Measurements from ENCODE around the gene ADAMTS19. TPM values are rescaled to one million over a fixed set of nuclear protein-coding genes. Genes with fewer than 3 reads are reported as not detected.

Gene ADAMTS19
- total RNA-seq, 1 experiment from 2014 or later: 20.3 TPM

GRCh38 chr5:129601576-129601975 is 141.5 kb downstream of the ADAMTS19 start:
- Mint-ChIP-seq H3K27me3 (ENCODE audit: low read depth) (no peaks in the 10 kb centered on the region), H3K4me1 (no peaks in the 10 kb centered on the region), H3K36me3 (ENCODE audit: insufficient read depth in 1 of 3, low read depth in 3 of 3) (peaks cover 0 to 2% (median 0%) of the 10 kb centered on the region in 3 experiments; a peak in 2 of 7 replicates), H3K4me3 (no peak overlapping the region), H3K9me3 (no peaks in the 10 kb centered on the region), H3K27ac (no peak overlapping the region)
- no peaks in the 10 kb centered on the region for H3K23me2 ChIP-seq (ENCODE audit: insufficient read length, low read depth, low read length, poor library complexity, severe bottlenecking)
- no peak overlapping the region for H3K14ac ChIP-seq (ENCODE audit: insufficient read depth, low read length)
- H3K4ac ChIP-seq (ENCODE audit: low read depth, low read length): no peak overlapping the region
- no CpG with 5 or more reads among the region's 2 CpGs for WGBS (ENCODE audit: extremely low coverage, insufficient read length, low lambda C conversion rate)
- H3K79me2 ChIP-seq (ENCODE audit: insufficient read depth, low read length): no peaks in the 10 kb centered on the region; the same call in 1 of the 2 replicates
- H4K20me1 ChIP-seq (ENCODE audit: control insufficient read depth, insufficient read depth, insufficient read length): no peaks in the 10 kb centered on the region
- no peak overlapping the region for H3K18ac ChIP-seq (ENCODE audit: insufficient read length, low read depth, low read length)
- no peaks in the 10 kb centered on the region for H3K4me1 ChIP-seq (ENCODE audit: insufficient read depth, low read length)
- no peak overlapping the region for H3K23ac ChIP-seq (ENCODE audit: insufficient read length, low read depth, low read length)
- H4K8ac ChIP-seq (replicated peaks; ENCODE audit: insufficient read length, low read depth, low read length): no peak overlapping the region
- H2AK5ac ChIP-seq (ENCODE audit: insufficient read length, low read length): no peak overlapping the region
- H3K9ac ChIP-seq (ENCODE audit: extremely low read depth, insufficient read length, low read length): no peak overlapping the region
- H2BK20ac ChIP-seq (ENCODE audit: low read depth, low read length, poor library complexity, severe bottlenecking): no peak overlapping the region
- no peak overlapping the region for H2BK12ac ChIP-seq (ENCODE audit: insufficient read length, low read depth, low read length)
- no peaks in the 10 kb centered on the region for H3K27me3 ChIP-seq (ENCODE audit: insufficient read depth, low read length)
- H2BK120ac ChIP-seq (ENCODE audit: low read depth, low read length, poor library complexity, severe bottlenecking): no peak overlapping the region
- H3K27ac ChIP-seq (ENCODE audit: insufficient read length, low read depth, low read length): no peak overlapping the region
- TF ChIP-seq CTCF (conservative IDR thresholded peaks at IDR 0.05): no peak
- H3K79me1 ChIP-seq (ENCODE audit: insufficient read depth, low read depth, low read length, poor library complexity, severe bottlenecking): no peaks in the 10 kb centered on the region
- H3T11ph ChIP-seq (ENCODE audit: low read length): peak overlapping the region; percentile 36
- H2AFZ ChIP-seq (ENCODE audit: low read length): no peak overlapping the region
- no peak overlapping the region for H4K5ac ChIP-seq (ENCODE audit: insufficient read length, low read depth, low read length)
- H3K9me3 ChIP-seq (ENCODE audit: control insufficient read depth, low read depth, low read length): no peaks in the 10 kb centered on the region
- no peak overlapping the region for H2BK5ac ChIP-seq (ENCODE audit: insufficient read length, low read length)
- H3K4me2 ChIP-seq (ENCODE audit: insufficient read depth, insufficient read length, low read length): no peak overlapping the region
- no peak overlapping the region for H4K91ac ChIP-seq (ENCODE audit: insufficient read length, low read depth, low read length)
- H2BK15ac ChIP-seq (ENCODE audit: low read depth, low read length): no peak overlapping the region
- no peak overlapping the region for H3K56ac ChIP-seq (ENCODE audit: insufficient read length, low read depth, low read length)
- DNase-seq: no peak
